ENCODE data around the gene RER1. TPM values are rescaled to one million over a fixed set of nuclear protein-coding genes. Genes with fewer than 3 reads are reported as not detected.

RER1 gene
- total RNA-seq, 3 donors from 2014 or later (not counting 1 experiment from before 2014, with no cell fraction given): 89.2 to 98.9 (median 91.9) TPM

GRCh38 chr1:2358072-2358471, 33.6 kb upstream of the RER1 start:
- Histone ChIP-seq H3K4me3 (ENCODE audit: low read length) (no peak overlapping the region), H3K27ac (ENCODE audit: low read length) (no peak overlapping the region), H3K9me3 (ENCODE audit: control insufficient read depth, insufficient read depth, low read length) (no peaks in the 10 kb centered on the region), H3K36me3 (ENCODE audit: control insufficient read depth, insufficient read depth, low read length) (no peaks in the 10 kb centered on the region), H3K4me1 (ENCODE audit: control insufficient read depth, insufficient read depth, low read length) (no peaks in the 10 kb centered on the region), H3K27me3 (ENCODE audit: control insufficient read depth, insufficient read depth, low read length) (no peaks in the 10 kb centered on the region)
- no peak overlapping the region for H3K27ac Mint-ChIP-seq
- H3K36me3 Mint-ChIP-seq: no peaks in the 10 kb centered on the region
- H3K27me3 Mint-ChIP-seq (ENCODE audit: low read depth in 2 of 2): no peaks in the 10 kb centered on the region
- no peak for DNase-seq
- H3K9me3 Mint-ChIP-seq: peaks cover 0 to 5% of the 10 kb centered on the region in 2 donors
- H3K4me1 Mint-ChIP-seq: no peaks in the 10 kb centered on the region
- 91% methylated on average over 13 of the region's 13 CpGs for WGBS (ENCODE audit: insufficient coverage)
- intact Hi-C loops (cut with micrococcal nuclease): no loop called here
- no peak for ATAC-seq
- H3K4me3 Mint-ChIP-seq: no peak overlapping the region
- no peak for TF ChIP-seq CTCF (IDR thresholded peaks at IDR 0.05)

GRCh38 chr1:2358651-2359640, 32.7 kb upstream of the RER1 start:
- H3K36me3 Mint-ChIP-seq: no peaks in the 10 kb centered on the region
- whole genome bisulfite sequencing (ENCODE audit: insufficient coverage): 83% methylated on average over 24 of the region's 24 CpGs
- Histone ChIP-seq H3K27ac (ENCODE audit: low read length) (no peak overlapping the region), H3K27me3 (ENCODE audit: control insufficient read depth, insufficient read depth, low read length) (no peaks in the 10 kb centered on the region), H3K9me3 (ENCODE audit: control insufficient read depth, insufficient read depth, low read length) (no peaks in the 10 kb centered on the region), H3K4me1 (ENCODE audit: control insufficient read depth, insufficient read depth, low read length) (no peaks in the 10 kb centered on the region), H3K4me3 (ENCODE audit: low read length) (no peak overlapping the region), H3K36me3 (ENCODE audit: control insufficient read depth, insufficient read depth, low read length) (no peaks in the 10 kb centered on the region)
- no peak overlapping the region for H3K27ac Mint-ChIP-seq
- ATAC-seq (no peak), DNase-seq (no peak)
- H3K9me3 Mint-ChIP-seq: peaks cover 0 to 8% of the 10 kb centered on the region in 2 donors
- no peak overlapping the region for H3K4me3 Mint-ChIP-seq
- no peaks in the 10 kb centered on the region for H3K27me3 Mint-ChIP-seq (ENCODE audit: low read depth in 2 of 2)
- H3K4me1 Mint-ChIP-seq: no peaks in the 10 kb centered on the region
- intact Hi-C loops (cut with micrococcal nuclease): no loop called here
- no peak for TF ChIP-seq CTCF (IDR thresholded peaks at IDR 0.05)

GRCh38 chr1:2360588-2361364, 30.9 kb upstream of the RER1 start:
- ATAC-seq: no peak
- Histone ChIP-seq H3K4me1 (ENCODE audit: control insufficient read depth, insufficient read depth, low read length) (no peaks in the 10 kb centered on the region), H3K4me3 (ENCODE audit: low read length) (no peak overlapping the region), H3K27me3 (ENCODE audit: control insufficient read depth, insufficient read depth, low read length) (no peaks in the 10 kb centered on the region), H3K27ac (ENCODE audit: low read length) (no peak overlapping the region), H3K9me3 (ENCODE audit: control insufficient read depth, insufficient read depth, low read length) (no peaks in the 10 kb centered on the region), H3K36me3 (ENCODE audit: control insufficient read depth, insufficient read depth, low read length) (no peaks in the 10 kb centered on the region)
- TF ChIP-seq CTCF (IDR thresholded peaks at IDR 0.05): no peak
- no peaks in the 10 kb centered on the region for H3K27me3 Mint-ChIP-seq (ENCODE audit: low read depth in 2 of 2)
- H3K4me1 Mint-ChIP-seq: no peaks in the 10 kb centered on the region
- H3K4me3 Mint-ChIP-seq: no peak overlapping the region
- no peaks in the 10 kb centered on the region for H3K36me3 Mint-ChIP-seq
- WGBS (ENCODE audit: insufficient coverage): 85% methylated on average over 11 of the region's 11 CpGs
- no peak for DNase-seq
- intact Hi-C loops (cut with micrococcal nuclease): no loop called here
- H3K9me3 Mint-ChIP-seq: peaks cover 0 to 8% of the 10 kb centered on the region in 2 donors
- H3K27ac Mint-ChIP-seq: no peak overlapping the region
